ENCODE measurements around the gene ANO7.
A peak's percentile ranks its signal among the peaks of the same experiment; 100 is the strongest.

ANO7 gene

GRCh38 chr2:241188361-241189092, at the start of gene ANO7:
ANO7 (plus strand) TSS chr2:241188677; CDS start chr2:241190064, 1,387 bp downstream.
- DNase-seq, result no peak

- no peak for DNase-seq
Observed at GRCh38 chr2:241139531-241140444, 48.7 kb upstream of the ANO7 start.

GRCh38 chr2:241140445-241140840, 48.0 kb upstream of the ANO7 start:
- no peak for DNase-seq

DNA sequence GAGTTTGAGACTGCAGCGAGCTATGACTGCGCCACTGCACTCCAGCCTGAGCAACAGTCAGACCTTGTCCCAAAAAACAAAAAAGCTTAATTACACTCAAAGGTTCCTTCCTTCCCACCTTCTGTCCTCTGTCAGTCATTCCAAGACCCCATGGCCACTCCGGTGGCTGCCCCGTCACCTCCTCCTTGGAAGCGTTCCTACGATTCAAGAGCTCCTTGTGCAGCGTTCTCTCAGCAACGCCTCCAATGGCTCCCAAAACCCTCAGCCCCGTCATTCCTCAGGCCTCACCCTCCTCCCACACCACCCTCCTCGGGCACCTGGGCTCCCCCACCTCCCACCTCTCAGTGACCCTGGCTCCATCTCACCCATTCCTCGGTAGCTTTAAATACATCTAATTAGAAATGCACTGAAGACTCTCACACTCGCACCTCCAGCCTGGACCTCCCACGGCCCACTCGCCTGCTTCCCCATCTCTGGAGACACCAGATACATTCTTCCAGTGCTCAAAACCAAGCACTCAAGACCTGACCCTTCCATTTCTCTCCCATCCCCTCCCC, 47.2 kb upstream of the ANO7 start:
- DNase-seq, result no peak

GRCh38 chr2:241142063-241142462, 46.4 kb upstream of the ANO7 start:
- no peak for DNase-seq

DNA sequence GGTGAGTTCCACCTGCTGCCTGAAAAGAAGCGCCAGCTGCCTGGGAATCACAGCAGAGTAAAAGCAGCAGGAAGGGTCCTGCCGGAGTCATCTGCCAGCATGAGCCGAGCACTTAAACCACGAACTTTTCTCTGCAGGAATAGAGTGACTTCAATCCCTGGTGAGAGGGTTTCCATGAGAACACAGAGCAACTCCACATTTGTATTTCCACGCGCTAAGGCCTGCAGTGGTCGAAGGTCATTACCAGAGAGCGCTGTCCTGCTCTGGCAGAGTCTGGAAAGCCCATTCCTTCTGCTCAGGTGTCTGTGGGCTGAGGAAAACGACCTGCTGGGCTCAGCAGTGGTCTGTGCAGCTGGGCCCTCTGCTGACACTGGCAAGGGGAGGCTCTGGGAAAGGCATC, 45.9 kb upstream of the ANO7 start:
- DNase-seq, result no peak

DNA sequence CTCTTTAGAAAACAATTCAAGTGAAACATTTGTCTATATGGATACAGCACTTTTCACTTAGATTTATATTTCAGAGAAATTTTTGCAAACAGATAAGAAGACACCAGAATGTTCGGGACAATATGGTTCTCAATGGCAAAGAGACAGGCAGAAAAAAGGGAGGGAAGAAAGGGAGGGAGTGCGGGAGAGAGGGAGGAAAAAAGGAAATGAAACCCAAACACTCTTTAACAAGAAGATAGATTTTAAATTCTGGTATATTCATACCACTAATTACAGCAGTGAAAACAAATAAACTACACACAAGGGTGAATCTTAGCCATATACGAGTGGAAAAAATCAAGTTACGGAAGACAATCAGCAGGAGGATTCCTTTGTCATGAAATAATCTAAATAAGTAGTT, 42.2 kb upstream of the ANO7 start:
- DNase-seq, result no peak

DNA sequence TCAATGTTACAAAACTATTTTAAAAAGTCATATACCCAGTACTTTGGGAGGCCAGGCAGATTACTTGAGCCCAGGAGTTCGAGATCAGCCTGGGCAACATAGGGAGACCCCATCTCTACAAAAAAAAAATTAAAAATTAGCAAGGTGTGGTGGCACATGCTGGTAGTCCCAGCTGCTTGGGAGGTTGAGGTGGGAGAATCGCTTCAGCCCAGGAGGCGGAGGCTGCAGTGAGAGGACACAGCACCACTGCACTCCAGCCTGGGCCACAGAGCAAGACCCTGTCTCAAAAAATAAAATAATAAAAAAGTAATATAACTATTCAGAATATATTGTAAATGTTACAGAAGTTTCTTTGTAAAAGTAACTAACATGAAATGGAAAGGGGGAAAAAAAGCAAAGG, 41.1 kb upstream of the ANO7 start:
- no peak for DNase-seq

- DNase-seq, result no peak
Observed at GRCh38 chr2:241148239-241148638, 40.2 kb upstream of the ANO7 start.

- peak; percentile 91 for DNase-seq
Observed at GRCh38 chr2:241148891-241149674, 39.4 kb upstream of the ANO7 start, which contains the start of gene PASK. PASK (minus strand) TSS chr2:241149472; CDS start chr2:241143032, 6,440 bp downstream.

DNA sequence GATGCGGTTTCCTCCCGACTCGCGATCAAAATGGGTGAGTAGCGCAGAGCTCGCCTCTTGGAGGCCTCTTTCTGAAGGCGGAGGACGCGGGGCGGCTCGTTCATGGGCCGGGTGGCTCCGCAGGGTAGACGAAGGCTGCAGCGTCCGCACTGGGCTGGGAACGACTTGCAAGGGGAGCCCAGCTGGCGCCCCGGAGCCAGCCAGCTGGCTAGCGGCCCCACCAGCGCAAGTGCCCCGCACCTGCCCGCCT, 38.9 kb upstream of the ANO7 start:
- DNase-seq, result no peak

GRCh38 chr2:241149925-241150659, 38.4 kb upstream of the ANO7 start, which contains the start of gene PPP1R7:
PPP1R7 (plus strand) TSS chr2:241150467; CDS start chr2:241150496, 29 bp downstream.
- peak; percentile 91 for DNase-seq

- peak; percentile 13 for DNase-seq
Observed at GRCh38 chr2:241150660-241151530, 37.6 kb upstream of the ANO7 start.

- no peak for DNase-seq
Observed at GRCh38 chr2:241151934-241152660, 36.4 kb upstream of the ANO7 start.

- peak; percentile 7 for DNase-seq
Observed at GRCh38 chr2:241153616-241154015, 34.9 kb upstream of the ANO7 start.

- DNase-seq, result peak; percentile 41
Observed at GRCh38 chr2:241154915-241155314, 33.6 kb upstream of the ANO7 start.

DNA sequence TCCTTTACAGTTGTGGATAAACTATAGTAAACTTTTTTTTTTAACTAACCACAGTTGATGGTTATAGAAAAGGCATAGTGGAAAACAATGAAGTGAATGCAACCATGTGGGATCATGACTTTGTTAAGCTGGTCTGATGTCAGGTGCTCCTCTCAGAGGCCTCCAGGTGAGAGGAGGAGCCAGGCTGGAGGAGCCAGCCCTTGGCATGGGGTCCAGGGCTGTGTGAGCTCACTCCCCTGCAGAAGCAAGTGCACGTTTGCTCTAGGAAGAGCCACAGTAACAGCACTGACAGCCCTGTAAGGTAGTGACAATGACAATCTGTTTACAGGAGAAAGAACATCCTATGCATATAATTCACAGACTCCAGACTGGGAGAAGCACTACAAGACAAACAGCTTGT, 32.5 kb upstream of the ANO7 start:
- no peak for DNase-seq

DNA sequence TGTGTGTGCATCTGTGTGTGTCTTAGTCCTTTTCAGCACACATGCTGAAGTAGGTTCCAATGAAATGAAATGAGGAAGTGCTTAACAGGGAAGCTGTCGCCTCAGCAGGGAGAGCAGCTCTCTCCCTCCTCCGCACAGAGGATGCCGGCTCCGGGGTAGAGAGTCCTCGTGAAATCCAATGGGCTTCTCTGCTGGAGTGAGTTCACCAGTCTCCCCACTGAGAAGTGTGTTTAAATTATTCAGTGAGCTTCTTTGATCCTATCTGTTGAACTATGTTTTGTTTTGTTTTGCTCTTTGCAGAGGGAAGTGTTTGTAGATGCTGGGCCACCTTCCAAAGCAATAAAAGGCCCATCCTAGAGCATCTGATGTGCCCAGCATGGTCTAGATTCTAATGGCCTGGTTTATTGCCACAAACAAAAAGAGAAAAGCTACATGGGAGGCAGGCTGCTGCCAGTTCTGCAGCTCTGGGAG, 31.5 kb upstream of the ANO7 start:
- no peak for DNase-seq

DNA sequence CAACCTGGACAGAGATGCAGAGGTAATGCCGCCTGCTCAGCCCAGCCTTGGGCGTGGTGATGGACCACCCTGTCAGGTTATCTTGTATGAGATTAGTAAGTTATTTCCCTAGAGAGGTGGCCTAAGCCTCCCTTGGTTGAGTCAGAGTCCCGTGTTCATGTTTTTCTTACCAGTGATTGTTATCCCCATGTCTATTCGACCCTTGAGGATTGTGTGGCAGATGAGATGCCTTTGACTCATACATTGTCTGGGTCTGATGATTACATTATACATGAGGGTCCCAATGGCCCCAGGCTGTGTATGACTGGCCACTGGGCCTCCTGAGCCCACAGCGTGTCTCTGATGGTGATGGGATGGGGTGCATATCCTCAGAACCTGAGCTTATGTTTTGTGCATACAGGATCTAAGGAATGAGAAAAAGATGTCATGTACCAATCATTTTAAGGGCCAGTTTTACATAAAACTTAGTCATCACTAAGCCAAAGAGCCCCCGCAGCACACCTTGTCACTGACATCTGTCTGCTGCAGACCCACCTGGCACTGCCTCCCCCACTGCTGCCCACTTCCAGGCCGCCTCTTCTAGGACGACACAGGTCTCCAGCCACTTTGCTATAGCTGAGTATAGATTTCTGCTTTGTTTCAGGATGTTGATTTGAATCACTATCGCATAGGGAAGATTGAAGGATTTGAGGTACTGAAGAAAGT, 30.5 kb upstream of the ANO7 start:
- DNase-seq, result peak; percentile 23

DNA sequence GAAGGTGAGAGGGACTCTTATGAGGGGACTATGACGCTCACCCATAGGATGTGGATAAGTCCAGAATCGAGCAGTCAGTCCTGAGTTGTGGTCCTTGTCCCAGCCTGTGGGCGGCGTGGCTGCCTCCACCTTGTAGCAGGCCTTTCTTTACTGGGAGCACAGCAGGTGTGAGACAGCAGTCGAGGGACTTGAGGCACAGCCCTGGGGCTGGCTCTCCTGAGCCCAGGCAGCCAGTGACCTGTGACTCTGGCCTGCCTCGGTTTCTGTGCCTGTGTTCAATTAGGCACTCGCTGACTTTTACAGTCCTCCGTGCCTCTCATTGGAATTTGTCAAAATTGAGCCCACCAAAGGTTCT, 30.0 kb upstream of the ANO7 start:
- no peak for DNase-seq

Data from fibroblast of upper back skin (primary cell).